GM12874 (cell line): ENCODE measurements around the gene ATP2A3.

Experiments
- CTCF ChIP-seq: IDR thresholded peaks from 2 replicates; pipeline ENCODE4 v1.5.1; 2011; ENCODE audit warnings: low read depth, mild to moderate bottlenecking, control low read depth, low read length, moderate library complexity; ENCODE audit not compliant: insufficient read depth

Gene ATP2A3

GRCh38 chr17:3960764-3961163, 3.5 kb downstream of the ATP2A3 start:
- TF ChIP-seq CTCF, result no peak

GRCh38 chr17:3959921-3960601, 4.2 kb downstream of the ATP2A3 start:
- no peak for TF ChIP-seq CTCF

GRCh38 chr17:3959295-3959899, 4.8 kb downstream of the ATP2A3 start:
- no peak for TF ChIP-seq CTCF

GRCh38 chr17:3957735-3958599, 6.3 kb downstream of the ATP2A3 start:
- TF ChIP-seq CTCF, result no peak

GRCh38 chr17:3956983-3957382, 7.3 kb downstream of the ATP2A3 start:
- no peak for TF ChIP-seq CTCF

- no peak for TF ChIP-seq CTCF
These were observed 7.8 kb downstream of the ATP2A3 start for GRCh38 chr17:3956327-3956957.

- TF ChIP-seq CTCF, result no peak
These were observed 8.6 kb downstream of the ATP2A3 start for GRCh38 chr17:3955673-3955988.
